ENCODE measurements around the gene GNG7.
"Not testable (repeated sequence)": the region's sequence is repeated elsewhere in the genome, so short reads cannot be mapped to it uniquely, and the experiment has no call there.

Gene GNG7

DNA sequence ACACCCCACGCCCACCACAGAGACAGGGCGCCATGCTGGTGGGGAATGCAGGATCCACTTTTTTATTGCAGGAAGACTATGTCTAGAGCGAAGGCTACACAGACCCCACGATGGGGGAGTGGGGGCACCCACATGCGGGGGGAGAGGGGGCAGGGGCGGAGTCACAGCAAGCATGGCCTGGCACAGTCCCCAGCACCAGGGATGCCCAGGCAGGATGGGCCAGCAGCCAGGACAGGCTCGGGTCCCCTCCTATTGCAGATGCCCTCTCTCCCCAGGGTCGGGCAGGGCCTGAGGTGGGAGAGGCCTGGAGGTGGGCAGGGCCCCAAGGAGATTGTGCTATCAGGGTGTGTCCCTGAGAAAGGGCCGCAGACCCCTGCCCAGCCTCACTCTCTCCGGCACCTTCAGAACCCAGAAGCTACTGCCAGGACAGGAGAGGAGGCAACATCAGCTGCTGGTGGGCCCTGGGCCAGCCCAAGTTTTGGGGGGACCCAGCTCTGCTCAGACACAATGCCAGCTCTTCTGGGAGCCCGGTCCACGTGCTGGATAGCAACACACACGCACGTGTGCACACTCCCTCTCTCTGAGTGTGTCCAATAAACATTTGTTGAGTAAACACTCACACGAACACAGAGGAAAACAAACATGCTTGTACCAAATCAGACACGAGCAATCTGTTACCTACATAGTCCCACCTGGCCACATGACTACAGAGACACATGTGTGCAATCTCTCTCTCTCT is 12.2 kb upstream of the GNG7 start:
- no peak overlapping the region for H3K27ac ChIP-seq
- no peak for DNase-seq (ENCODE audit: low read depth, low spot score)

DNA sequence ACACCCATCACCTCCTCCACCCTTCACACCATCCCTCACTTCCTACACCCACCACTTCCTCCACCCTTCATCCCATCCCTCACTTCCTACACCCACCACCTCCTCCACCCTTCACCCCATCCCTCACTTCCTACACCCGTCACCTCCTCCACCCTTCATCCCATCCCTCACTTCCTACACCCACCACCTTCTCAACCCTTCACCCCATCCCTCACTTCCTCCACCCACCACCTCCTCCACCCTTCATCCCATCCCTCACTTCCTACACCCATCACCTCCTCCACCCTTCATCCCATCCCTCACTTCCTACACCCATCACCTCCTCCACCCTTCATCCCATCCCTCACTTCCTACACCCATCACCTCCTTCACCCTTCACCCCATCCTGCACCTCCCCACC is 11.6 kb upstream of the GNG7 start:
- not testable (repeated sequence) for H3K27ac ChIP-seq; DNase-seq (ENCODE audit: low read depth, low spot score)

DNA sequence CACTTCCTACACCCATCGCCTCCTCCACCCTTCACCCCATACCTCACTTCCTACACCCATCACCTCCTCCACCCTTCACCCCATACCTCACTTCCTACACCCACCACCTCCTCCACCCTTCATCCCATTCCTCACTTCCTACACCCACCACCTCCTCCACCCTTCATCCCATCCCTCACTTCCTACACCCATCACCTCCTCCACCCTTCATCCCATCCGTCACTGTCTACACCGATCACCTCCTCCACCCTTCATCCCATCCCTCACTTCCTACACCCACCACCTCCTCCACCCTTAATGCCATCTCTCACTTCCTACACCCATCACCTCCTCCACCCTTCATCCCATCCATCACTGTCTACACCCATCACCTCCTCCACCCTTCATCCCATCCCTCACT is 10.7 kb upstream of the GNG7 start:
- DNase-seq (ENCODE audit: low read depth, low spot score); H3K27ac ChIP-seq: not testable (repeated sequence)

DNA sequence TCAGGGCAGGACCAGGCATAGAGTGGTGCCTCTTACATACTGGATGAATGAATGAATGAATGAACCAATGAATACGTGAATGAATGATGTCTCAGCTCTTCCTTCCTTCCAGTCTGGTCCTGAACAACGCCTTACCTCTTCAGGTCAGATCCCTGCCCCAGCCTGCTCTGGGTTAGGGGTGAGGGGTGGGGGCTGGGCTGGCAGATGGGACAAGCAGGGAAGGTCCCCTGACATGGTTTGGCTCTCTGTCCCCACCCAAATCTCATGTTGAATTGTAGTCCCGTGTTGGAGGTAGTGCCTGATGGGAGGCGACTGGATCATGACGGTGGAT is 9.3 kb upstream of the GNG7 start:
- no peak overlapping the region for H3K27ac ChIP-seq
- DNase-seq (ENCODE audit: low read depth, low spot score), result no peak

DNA sequence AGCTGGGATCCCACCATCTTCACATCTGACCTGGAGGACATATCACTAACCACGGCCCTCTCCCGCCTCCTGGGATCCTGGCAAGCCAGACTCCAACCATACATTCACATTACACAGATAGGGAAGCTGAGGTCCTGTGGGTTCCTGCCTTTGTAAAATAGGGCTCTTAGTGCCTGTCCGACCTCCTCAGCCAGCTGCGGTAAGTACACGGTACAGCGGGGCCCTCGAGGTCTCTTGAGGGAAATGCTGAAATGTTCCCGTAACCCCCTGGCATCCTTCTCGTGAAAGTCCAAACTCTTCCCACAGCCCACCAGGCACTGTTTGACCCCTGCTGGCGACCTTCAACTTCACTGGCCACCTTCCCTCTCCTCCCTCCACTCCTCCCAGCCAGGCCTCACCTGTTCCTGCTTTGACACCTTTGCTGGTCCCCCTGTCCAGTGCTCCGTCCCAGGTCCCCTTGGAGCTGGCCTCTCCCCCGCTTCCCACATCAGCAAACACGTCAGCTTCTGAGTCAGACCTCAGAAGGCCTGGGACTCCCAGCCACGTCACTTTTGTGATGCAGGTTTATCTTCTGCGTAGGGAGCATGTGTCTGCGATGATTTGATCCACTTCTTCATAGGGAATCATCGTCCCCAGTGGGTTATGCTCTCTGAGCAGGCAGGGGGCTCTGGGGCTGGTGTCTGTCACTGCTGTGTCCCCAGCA is 8.8 kb upstream of the GNG7 start:
- no peak for DNase-seq (ENCODE audit: low read depth, low spot score)

DNA sequence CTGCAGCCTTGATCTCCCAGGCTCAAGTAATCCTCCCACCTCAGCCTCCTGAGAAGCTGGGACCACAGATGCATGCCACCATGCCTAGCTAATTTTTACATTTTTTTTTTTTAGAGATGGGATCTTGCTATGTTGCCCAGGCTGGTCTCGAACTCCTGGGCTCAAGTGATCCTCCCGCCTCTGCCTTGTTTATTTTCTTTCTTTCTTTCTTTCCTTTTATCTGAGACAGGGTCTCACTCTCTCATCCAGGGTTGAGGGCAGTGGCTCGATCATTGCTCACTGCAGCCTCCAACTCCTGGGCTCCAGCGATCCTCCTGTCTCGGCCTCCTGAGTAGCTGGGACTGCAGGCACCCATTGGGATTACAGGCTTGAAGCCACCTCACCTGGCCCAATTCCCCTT is 3.8 kb upstream of the GNG7 start:
- DNase-seq (ENCODE audit: low read depth, low spot score), result no peak
- H3K27ac ChIP-seq, result no peak overlapping the region

More for the DNA sequence above, 8.8 kb upstream of the GNG7 start:
- no peak overlapping the region for H3K27ac ChIP-seq

DNA sequence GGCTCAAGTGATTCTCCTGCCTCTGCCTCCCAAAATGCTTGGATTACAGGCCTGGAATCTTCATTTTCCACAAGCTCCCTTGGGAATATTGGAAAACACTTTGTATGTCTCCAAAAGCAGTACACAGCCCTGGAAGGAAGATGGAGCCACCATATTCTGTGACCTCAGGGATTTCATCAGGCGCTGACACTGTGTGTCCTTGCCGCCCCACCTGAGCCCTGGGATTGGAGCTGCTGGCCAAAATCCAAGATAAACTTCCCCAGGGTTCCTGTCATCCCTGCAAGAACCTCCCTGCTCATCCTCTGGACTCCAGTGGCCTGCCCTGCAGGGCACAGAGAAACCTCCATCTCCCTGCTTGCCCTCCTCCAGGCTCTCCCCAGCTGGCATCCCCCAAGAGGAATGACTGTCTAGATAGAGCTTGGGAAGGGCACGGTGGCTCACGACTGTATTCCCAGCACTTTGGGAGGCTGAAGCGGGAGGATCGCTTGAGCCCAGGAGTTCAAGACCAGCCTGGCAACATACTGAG is 1.3 kb upstream of the GNG7 start:
- no peak for DNase-seq (ENCODE audit: low read depth, low spot score)
- no peak overlapping the region for H3K27ac ChIP-seq

DNA sequence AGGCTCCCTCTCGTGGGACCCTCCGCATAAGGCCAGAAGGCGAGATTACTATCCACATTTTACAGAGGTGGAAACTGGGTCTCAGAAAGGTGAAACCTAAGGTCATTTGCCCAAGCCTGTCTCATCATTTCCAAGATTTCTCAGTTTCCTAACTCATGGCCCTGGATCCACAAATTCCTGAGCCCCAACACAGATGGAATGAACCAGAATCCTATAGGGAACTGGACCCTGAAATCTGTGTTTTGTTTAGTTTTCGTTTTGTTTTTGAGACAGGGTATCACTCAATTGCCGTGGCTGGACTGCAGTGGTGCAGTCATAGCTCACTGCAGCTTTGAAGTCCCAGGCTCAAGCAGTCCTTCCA is 563 bp upstream of the GNG7 start:
- no peak for DNase-seq (ENCODE audit: low read depth, low spot score)
- H3K27ac ChIP-seq, result no peak overlapping the region

DNA sequence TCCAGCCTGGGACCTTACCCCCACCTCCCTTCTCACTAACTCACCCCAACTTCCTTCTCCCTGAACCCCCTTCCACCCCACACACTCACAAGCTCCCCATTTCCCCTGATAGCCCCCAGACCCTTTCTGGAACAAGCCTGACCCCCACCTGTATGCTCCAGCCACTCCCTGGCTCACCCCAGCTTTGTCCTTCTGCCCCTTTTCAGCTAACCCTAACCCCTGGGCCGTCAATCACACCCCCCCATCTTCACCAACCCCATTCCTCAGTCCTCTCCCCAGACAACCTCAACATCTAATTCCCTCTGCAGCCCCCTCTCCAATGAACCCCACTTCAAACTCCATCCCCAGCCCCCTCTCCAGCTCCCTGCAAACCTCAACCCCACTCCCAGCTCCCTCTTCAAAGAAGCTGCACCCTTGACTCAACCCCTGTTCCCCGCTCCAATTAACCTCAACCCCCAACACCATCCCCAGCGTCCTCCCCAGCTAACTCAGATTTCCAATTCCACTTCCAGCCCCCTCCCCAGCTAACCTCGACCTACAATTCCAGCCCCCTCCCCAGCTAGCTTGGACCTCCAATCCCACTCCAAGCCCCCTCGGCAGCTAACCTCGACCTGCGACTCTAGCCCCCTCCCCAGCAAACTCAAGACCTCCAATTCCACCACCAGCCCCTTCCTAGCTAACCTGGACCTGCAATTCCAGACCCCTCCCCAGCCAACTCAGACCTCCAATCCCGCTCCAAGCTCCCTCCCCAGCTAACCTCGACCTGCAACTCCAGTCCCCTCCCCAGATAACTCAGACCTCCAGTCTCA is 929 bp downstream of the GNG7 start:
- DNase-seq (ENCODE audit: low read depth, low spot score), result no peak
- H3K27ac ChIP-seq, result no peak overlapping the region

DNA sequence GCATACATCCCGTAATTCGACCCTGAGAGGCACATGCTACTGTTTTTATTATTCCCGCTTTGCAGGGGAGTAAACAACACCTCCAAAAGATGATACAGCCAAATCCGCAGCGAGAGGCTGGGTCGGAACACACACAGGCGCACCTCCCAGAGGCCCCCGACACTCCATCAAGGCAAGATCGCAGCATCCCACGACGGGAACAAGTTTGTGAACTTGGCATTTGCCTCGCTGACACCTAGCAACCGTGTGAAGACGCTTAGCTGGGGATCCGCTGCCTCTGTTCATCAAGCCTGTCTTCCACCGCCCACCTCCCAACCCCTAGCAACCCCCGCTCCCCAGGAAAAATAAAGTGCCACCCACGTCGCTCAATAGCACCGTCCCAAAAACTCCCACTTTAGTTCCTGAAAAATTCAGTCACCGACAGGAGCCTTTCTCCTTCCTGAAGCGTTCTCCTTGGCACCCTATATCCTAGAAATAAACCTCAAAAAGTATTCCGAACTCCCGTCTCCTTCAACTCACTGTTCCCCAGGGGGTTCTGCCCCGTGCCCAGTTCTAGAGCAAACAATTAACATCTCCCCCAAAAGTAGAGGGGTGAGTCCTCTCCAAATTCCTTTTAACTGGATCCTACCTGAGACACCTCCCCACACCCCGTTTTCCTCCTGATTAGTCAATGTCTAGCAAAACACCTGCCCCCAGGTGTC is 1.7 kb downstream of the GNG7 start:
- DNase-seq (ENCODE audit: low read depth, low spot score), result no peak
- H3K27ac ChIP-seq, result no peak overlapping the region

DNA sequence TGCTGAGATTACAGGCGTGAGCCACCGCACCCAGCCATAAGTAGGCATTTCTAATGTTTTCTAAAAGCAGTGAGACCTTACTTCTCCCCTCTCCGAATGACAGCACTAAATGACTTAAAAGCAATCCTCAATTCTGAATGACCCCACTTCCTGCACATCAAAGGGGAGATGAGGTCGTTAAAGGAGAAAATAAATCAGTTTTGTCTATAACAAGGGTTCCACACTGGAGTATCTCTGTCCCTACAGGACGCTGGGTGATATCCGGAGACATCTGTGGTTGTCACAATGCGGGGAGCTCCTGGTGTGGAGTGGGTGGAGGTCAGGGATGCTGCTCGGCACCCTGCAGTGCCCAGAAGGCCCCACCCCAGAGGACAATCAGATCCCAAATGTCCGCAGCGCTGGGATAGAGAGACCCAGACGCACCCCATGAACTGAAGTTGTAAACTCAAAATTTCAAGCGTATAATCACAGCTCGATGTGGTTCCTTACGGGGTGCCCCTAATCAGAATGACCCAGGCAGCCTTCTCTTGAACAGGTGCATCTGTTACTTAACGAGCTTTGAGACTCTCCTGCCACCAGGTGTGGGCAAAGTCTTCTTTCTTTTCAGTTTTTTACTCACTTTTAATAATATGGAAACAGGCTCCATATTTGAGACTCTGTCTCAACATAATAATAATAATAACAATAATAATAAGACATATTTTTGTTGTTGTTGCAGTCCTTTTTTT is 2.9 kb downstream of the GNG7 start:
- no peak overlapping the region for H3K27ac ChIP-seq
- no peak for DNase-seq (ENCODE audit: low read depth, low spot score)

DNA sequence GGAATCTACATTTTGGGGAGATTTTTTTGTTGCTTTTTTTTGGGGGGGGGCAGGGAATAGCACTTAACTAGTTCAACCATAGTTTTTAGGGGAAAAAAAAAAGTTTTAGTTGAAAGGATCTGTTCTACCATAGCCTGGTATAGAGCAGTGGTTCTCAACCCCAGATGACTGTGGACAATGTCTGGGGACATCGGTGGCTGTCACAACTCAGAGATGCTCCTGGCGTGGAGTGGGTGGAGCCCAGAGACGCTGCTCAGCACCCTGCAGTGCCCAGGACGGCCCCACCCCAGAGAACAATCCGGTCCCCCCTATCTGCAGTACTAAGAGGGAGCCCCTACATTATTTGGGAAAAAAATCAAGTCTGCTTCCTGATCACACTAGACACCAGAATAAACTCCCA is 8.3 kb downstream of the GNG7 start:
- H3K27ac ChIP-seq, result no peak overlapping the region
- no peak for DNase-seq (ENCODE audit: low read depth, low spot score)

DNA sequence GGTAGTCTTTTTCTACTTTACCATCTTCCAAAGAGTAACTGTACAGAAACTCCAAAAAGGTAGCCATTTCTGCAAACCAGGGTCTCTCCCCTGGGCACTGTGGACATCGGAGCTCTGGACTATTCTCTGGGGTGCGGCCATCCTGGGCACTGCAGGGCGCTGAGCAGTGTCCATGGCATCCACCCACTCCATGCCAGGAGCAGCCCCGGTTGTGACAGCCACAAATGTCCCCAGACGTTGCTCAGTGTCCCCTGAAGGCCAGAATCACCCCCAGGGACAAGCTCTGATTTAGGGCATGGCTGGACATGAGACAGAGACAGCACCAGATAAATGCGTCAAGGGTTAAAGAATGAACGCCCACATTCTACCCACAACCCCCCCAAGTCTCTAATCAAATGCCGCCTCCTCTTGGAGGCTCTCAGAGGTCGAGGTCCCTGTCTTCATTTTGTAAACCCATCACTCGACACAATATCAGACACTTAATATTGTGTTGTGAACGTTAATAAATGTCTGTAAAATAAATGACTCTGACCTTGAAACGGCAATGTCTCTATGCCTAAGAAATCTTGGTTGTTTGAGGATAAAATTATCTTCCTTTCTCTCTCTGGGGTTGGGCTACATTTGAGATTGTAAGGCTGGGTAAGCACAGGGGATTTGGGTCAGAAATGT is 8.9 kb downstream of the GNG7 start:
- DNase-seq (ENCODE audit: low read depth, low spot score), result no peak
- H3K27ac ChIP-seq, result no peak overlapping the region

DNA sequence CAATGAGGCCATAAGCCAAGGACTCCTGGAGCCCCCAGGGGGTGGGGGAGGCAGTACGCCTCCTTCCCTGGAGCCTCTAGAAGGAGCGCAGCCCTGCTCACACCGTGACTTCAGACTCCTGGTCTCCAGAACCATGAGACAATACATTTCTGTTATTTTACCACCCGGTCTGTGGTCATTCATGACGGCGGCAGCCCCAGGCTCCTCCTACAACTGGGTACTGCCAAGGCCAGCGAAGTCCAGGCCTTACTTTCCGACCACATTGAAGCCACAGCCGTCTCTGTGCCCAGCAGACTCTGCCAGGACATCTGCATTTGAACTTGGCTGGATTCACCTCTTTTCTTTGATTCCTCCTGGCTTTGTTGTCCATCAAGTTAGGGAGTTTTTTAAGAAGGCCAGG is 10.5 kb downstream of the GNG7 start:
- no peak overlapping the region for H3K27ac ChIP-seq
- no peak for DNase-seq (ENCODE audit: low read depth, low spot score)

DNA sequence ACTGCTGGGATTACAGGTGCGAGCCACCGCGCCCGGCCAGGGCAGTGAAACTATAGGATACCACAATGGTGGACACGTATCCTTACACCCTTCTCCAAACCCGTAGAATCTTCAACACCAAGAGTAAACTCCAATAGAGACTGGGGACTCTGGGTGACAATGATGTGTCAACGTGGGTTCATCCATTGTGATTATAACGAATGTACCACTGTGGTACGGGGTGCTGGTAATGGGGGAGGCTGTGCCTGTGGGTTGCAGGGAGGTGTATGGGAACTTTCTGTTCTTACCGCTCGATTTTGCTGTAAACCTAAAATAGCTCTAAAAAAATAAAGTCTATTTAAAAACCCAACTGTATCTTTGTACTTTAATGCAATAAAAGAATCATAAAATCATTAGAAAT is 11.6 kb downstream of the GNG7 start:
- no peak overlapping the region for H3K27ac ChIP-seq
- no peak for DNase-seq (ENCODE audit: low read depth, low spot score)

DNA sequence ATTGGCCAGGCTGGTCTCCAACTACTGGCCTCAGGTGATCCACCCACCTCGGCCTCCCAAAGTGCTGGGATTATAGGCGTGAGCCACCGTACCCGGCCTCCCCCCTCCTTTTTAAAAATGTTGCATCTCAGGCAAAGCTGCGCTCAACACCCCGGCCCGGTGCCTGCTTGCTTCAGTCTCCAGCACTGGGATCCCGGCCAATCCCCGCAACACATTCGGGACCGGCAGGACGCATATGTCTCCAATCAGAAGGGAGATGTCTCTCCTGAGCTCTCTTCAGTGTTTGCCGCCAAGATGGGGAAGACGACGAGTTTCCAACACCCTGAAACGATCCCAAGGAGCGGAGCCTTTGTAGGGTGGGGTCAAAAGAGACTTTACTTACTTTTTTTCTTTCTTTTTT is 16.1 kb downstream of the GNG7 start:
- no peak for DNase-seq (ENCODE audit: low read depth, low spot score)
- no peak overlapping the region for H3K27ac ChIP-seq

DNA sequence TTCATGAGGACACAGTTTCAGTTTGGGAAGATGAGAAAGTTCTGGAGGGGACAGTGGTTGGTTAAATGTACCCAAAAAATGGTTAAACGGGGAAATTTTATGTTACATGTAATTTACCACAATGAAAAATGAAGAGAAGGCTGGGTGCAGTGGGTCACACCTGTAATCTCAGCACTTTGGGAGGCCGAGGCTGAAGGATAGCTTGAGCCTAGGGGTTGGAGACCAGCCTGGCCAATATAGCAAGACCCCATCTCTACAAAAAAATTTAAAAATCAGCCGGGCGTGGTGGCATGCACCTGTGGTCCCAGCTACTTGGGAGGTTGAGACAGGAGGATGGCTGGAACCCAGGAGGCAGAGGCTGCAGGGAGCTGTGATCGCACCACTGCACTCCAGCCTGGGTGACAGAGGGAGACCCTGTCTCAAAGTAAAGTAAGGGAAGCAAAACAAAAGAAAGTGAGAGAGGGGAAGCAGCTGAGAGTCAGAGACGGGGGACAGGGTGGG is 17.2 kb downstream of the GNG7 start:
- H3K27ac ChIP-seq, result no peak overlapping the region
- DNase-seq (ENCODE audit: low read depth, low spot score), result no peak

DNA sequence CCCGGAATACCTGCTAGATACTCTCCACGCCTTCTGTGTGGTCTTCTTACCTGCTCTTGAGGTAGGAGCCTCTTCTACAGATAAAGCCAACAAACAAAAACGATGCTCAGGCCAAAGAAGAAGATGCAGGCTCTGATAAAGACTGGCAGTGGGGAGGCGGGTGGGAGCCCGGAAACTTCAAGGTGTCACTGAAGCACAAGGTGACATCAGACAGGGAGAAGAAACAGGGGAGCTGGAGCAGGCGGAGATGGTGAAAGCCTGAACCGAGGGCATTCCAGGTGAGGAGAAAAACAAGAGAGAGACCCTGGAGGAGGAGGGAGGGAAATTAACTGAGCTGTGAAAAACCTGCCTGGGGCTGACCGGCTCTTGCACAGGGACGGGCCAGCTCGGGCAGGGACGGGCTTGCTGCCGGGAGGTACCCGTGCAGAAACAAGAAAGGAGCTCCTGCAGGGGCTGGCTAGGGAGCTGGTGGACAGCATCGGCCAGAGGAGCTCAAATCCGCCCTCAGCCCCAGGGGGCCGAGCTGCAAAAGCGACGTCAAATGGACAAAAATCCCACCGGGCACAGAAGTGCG is 19.0 kb downstream of the GNG7 start:
- no peak for DNase-seq (ENCODE audit: low read depth, low spot score)
- no peak overlapping the region for H3K27ac ChIP-seq

DNA sequence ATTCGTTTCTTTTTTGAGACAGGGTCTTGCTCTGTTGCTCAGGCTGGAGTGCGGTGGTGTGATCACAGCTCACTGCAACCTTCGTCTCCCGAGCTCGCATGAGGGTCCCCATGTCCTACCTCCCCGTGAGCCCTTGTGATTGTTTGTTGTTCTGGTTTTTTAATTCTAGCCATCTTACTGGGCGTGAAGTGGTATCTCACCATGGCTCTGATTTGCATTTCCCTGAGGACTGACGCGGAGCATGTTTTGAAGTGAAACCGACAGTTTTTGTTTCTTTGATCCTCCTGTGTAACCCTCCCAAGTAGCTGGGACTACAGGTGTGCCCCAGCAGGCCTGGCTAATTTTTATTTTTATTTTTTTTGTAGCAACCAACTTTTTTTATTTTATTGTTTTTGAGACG is 21.7 kb downstream of the GNG7 start:
- DNase-seq (ENCODE audit: low read depth, low spot score), result no peak
- H3K27ac ChIP-seq, result no peak overlapping the region

Measured in epithelial cell of prostate (primary cell).